ENCODE measurements around the gene BCL2L14.

GRCh38 chr12:12034344-12034743, 36.4 kb upstream of the BCL2L14 start:
- no peak for TF ChIP-seq CTCF (IDR thresholded peaks at IDR 0.05)
- TF ChIP-seq EP300 (IDR thresholded peaks at IDR 0.05), result no peak

All from suprapubic skin (tissue), 3 donors.